ENCODE results near the gene DMD. TPM values are rescaled to one million over a fixed set of nuclear protein-coding genes. Genes with fewer than 3 reads are reported as not detected.

The DMD gene
- total and polyA plus RNA-seq, 2 of the 13 experiments (the other 11 are each of a cell fraction or from before 2014, with no cell fraction given): 17.6 to 25.9 TPM

DNA sequence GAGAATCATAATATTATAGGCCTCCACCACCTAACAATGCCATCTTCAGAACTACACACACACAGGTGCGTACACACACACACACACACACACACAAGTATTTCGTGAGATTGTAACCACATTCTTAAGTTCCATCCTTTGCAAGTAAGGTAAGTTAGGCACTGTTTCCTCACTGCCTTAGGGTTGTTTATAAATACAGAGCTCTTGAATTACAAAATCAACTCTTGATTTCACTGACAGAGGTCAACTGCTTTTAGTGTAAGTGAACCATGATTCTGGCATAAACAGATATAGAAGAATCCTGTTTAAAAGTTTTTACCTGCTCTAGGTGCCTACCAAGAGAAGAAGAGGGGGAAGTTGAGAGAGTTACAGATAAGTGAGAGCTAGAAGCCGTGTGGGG lies 166.1 kb downstream of the DMD start (continued):
- no peak for TF ChIP-seq ZNF510 (CRISPR knock-in tag; IDR thresholded peaks at IDR 0.05; ENCODE audit: low read depth)
- TF ChIP-seq, protein P1, sequence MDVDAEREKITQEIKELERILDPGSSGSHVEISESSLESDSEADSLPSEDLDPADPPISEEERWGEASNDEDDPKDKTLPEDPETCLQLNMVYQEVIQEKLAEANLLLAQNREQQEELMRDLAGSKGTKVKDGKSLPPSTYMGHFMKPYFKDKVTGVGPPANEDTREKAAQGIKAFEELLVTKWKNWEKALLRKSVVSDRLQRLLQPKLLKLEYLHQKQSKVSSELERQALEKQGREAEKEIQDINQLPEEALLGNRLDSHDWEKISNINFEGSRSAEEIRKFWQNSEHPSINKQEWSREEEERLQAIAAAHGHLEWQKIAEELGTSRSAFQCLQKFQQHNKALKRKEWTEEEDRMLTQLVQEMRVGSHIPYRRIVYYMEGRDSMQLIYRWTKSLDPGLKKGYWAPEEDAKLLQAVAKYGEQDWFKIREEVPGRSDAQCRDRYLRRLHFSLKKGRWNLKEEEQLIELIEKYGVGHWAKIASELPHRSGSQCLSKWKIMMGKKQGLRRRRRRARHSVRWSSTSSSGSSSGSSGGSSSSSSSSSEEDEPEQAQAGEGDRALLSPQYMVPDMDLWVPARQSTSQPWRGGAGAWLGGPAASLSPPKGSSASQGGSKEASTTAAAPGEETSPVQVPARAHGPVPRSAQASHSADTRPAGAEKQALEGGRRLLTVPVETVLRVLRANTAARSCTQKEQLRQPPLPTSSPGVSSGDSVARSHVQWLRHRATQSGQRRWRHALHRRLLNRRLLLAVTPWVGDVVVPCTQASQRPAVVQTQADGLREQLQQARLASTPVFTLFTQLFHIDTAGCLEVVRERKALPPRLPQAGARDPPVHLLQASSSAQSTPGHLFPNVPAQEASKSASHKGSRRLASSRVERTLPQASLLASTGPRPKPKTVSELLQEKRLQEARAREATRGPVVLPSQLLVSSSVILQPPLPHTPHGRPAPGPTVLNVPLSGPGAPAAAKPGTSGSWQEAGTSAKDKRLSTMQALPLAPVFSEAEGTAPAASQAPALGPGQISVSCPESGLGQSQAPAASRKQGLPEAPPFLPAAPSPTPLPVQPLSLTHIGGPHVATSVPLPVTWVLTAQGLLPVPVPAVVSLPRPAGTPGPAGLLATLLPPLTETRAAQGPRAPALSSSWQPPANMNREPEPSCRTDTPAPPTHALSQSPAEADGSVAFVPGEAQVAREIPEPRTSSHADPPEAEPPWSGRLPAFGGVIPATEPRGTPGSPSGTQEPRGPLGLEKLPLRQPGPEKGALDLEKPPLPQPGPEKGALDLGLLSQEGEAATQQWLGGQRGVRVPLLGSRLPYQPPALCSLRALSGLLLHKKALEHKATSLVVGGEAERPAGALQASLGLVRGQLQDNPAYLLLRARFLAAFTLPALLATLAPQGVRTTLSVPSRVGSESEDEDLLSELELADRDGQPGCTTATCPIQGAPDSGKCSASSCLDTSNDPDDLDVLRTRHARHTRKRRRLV (CRISPR knock-in tag; IDR thresholded peaks at IDR 0.05): no peak

DNA sequence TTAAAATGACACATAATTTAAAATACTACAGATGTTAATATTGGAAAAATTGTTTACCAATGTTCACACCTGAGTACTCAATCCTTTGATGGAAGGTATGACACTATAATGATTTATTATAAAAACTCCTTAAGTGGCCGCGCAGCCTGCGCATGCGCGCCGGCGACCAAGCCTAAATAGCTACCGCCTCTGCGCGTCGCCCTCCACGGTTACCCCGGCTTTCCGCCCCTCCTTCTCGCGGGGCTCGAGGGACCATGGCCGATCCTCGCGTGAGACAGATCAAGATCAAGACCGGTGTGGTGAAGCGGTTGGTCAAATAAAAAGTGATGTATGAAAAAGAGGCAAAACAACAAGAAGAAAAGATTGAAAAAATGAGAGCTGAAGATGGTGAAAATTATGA lies 170.2 kb downstream of the DMD start:
- intact Hi-C loops (cut with micrococcal nuclease; ENCODE audit: unreplicated experiment): no loop called here
- H3K9ac ChIP-seq (ENCODE audit: insufficient read depth, low read depth, low read length): no peak overlapping the region
- H3K4me3 ChIP-seq (replicated peaks in 1 of 3; ENCODE audit: insufficient read depth in 1 of 3, low read depth in 2 of 3, low read length in 3 of 3): no peak overlapping the region
- no peaks in the 10 kb centered on the region for H4K20me1 ChIP-seq (ENCODE audit: insufficient read depth, low read length)
- H3K9me3 ChIP-seq (ENCODE audit: low read length): no peaks in the 10 kb centered on the region
- ChIA-PET POLR2A (no interaction called here), CTCF (ENCODE audit: low intra/inter-chr PET ratio, low total read pairs) (no interaction called here)
- BruUV-seq (replicated peaks): no TSS peak
- H3K4me1 ChIP-seq (ENCODE audit: insufficient read depth, low read length): no peaks in the 10 kb centered on the region
- no peak for ATAC-seq
- no peak overlapping the region for H2AFZ ChIP-seq (ENCODE audit: low read length)
- WGBS (ENCODE audit: low lambda C conversion rate): 65% methylated on average over 22 of the region's 22 CpGs
- no peak overlapping the region for H3K27ac ChIP-seq (ENCODE audit: extremely low read length, insufficient read depth, low read length)
- no peaks in the 10 kb centered on the region for H3K36me3 ChIP-seq (replicated peaks in 1 of 2; ENCODE audit: control insufficient read depth in 1 of 2, insufficient read depth in 2 of 2, low read length in 2 of 2)
- H3K4me2 ChIP-seq (ENCODE audit: low read depth, low read length): no peak overlapping the region
- H3K79me2 ChIP-seq (ENCODE audit: insufficient read depth, low read length): no peaks in the 10 kb centered on the region
- in situ Hi-C loops (cut with HindIII; ENCODE audit: extremely low pct_ligation_motif_present, low pct_unique_long_range_greater_than_20kb): no loop called here
- TF ChIP-seq NKX3-1 (CRISPR knock-in tag; IDR thresholded peaks at IDR 0.05) (no peak), SIN3A (IDR thresholded peaks at IDR 0.05; ENCODE audit: borderline replicate concordance, low read depth, low read length) (no peak), PAF1 (CRISPR knock-in tag; IDR thresholded peaks at IDR 0.05) (no peak), ZNF234 (CRISPR knock-in tag; conservative IDR thresholded peaks at IDR 0.05) (no peak), ZNF720 (CRISPR knock-in tag; IDR thresholded peaks at IDR 0.05) (no peak), NFYC (CRISPR knock-in tag; IDR thresholded peaks at IDR 0.05) (no peak), HNF4A (CRISPR knock-in tag; IDR thresholded peaks at IDR 0.05) (no peak), NCOA1 (CRISPR knock-in tag; IDR thresholded peaks at IDR 0.05) (no peak)
- TF ChIP-seq, protein P2, sequence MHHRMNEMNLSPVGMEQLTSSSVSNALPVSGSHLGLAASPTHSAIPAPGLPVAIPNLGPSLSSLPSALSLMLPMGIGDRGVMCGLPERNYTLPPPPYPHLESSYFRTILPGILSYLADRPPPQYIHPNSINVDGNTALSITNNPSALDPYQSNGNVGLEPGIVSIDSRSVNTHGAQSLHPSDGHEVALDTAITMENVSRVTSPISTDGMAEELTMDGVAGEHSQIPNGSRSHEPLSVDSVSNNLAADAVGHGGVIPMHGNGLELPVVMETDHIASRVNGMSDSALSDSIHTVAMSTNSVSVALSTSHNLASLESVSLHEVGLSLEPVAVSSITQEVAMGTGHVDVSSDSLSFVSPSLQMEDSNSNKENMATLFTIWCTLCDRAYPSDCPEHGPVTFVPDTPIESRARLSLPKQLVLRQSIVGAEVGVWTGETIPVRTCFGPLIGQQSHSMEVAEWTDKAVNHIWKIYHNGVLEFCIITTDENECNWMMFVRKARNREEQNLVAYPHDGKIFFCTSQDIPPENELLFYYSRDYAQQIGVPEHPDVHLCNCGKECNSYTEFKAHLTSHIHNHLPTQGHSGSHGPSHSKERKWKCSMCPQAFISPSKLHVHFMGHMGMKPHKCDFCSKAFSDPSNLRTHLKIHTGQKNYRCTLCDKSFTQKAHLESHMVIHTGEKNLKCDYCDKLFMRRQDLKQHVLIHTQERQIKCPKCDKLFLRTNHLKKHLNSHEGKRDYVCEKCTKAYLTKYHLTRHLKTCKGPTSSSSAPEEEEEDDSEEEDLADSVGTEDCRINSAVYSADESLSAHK (CRISPR knock-in tag; IDR thresholded peaks at IDR 0.05; ENCODE audit: borderline replicate concordance): no peak
- no peak for DNase-seq (ENCODE audit: low spot score)
- no peak for FAIRE-seq
- H3K27me3 ChIP-seq (ENCODE audit: control insufficient read depth in 1 of 2, insufficient read depth in 2 of 2, low read length in 2 of 2): no peaks in the 10 kb centered on the region

Measured in HepG2 (cell line).